Immature natural killer cell (primary cell): ENCODE results near the gene RNF141. TPM values are rescaled to one million over a fixed set of nuclear protein-coding genes. Genes with fewer than 3 reads are reported as not detected.

Source experiments
- DNase-seq, 3 donors: peaks; one replicate each; pipeline ENCODE4 v3.0.0; 2022; ENCODE audit warnings: mixed read lengths in 1 of 3
- H3K27ac Mint-ChIP-seq, 6 donors: one replicate each; pipeline ENCODE4 v1.8.0; 2020; ENCODE audit warnings: mixed read lengths in 6 of 6, mild to moderate bottlenecking in 5 of 6, inconsistent platforms in 4 of 6, moderate library complexity in 3 of 6
- H3K27me3 Mint-ChIP-seq, 3 donors: one replicate each; pipeline ENCODE4 v1.8.0; 2020 to 2021; ENCODE audit warnings: low read depth in 3 of 3, mild to moderate bottlenecking in 3 of 3, mixed read lengths in 3 of 3, moderate library complexity in 3 of 3, inconsistent platforms in 1 of 3
- H3K36me3 Mint-ChIP-seq, 3 donors: one replicate each; pipeline ENCODE4 v1.8.0; 2020; ENCODE audit warnings: mixed read lengths in 3 of 3, inconsistent platforms in 2 of 3, mild to moderate bottlenecking in 2 of 3
- H3K4me1 Mint-ChIP-seq, 2 donors: one replicate each; pipeline ENCODE4 v1.8.0; 2020; ENCODE audit warnings: inconsistent platforms in 2 of 2, mild to moderate bottlenecking in 2 of 2, mixed read lengths in 2 of 2, moderate library complexity in 1 of 2
- H3K4me3 Mint-ChIP-seq, 5 donors: one replicate each; pipeline ENCODE4 v1.8.0; 2020; ENCODE audit warnings: mild to moderate bottlenecking in 5 of 5, mixed read lengths in 5 of 5, inconsistent platforms in 3 of 5, moderate library complexity in 3 of 5
- H3K9me3 Mint-ChIP-seq, 6 donors: one replicate each; pipeline ENCODE4 v1.8.0; 2020; ENCODE audit warnings: mild to moderate bottlenecking in 6 of 6, mixed read lengths in 6 of 6, inconsistent platforms in 4 of 6, moderate library complexity in 3 of 6
- polyA plus RNA-seq, 3 donors: library from polyadenylated mRNA; unstranded; fragments of 300-500 nt; fragmentation: Illumina TruSeq; gene quantifications; one replicate each; pipeline ENCODE4 v1.2.3, GENCODE V29; 2021

The RNF141 gene
- polyA plus RNA-seq, 3 donors from 2014 or later, result 12.0 to 16.8 (median 13.0) TPM

DNA sequence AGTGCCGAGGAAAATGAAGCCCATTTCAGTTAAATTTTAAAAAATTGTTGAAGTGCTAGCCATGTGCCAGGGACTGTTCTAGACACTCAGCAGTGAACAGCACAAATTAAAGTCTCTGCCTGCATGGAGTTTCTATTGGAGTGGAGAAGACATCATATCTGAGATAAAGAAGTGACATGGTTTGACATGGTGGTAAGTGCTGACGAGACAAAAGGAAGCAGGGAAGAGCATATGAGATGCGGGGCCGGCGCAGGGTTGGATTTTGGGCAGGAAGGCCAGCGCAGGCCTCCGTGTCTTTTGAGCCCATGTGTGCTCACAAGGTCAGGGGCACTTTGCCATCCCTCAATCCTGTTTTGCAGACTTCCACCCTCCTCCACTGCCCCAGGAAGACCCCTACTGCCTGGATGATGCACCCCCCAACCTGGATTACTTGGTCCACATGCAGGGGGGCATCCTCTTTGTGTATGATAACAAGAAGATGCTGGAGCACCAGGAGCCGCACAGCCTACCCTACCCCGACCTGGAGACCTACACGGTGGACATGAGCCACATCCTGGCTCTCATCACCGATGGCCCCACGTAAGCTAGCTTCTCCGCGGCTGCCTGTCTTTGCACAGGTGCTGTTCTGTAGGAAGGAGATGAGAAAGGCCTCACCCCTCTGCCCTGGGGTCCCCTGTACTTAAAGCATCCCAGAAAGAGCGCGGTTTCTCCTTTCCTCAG is 56.4 kb downstream of the RNF141 start:
- H3K4me3 Mint-ChIP-seq, result no peak overlapping the region

GRCh38 chr11:10483584-10483983 is 57.4 kb downstream of the RNF141 start:
- Mint-ChIP-seq H3K4me1 (peaks cover 8 to 9% of the 10 kb centered on the region in 2 donors), H3K27me3 (peaks cover 0 to 2% (median 0%) of the 10 kb centered on the region in 3 donors), H3K36me3 (peaks cover 0 to 5% (median 3%) of the 10 kb centered on the region in 3 donors), H3K4me3 (no peak overlapping the region), H3K9me3 (no peaks in the 10 kb centered on the region), H3K27ac (no peak overlapping the region)
- no peak for DNase-seq

More for the DNA sequence above, 56.4 kb downstream of the RNF141 start:
- Mint-ChIP-seq H3K36me3 (peaks cover 0 to 5% (median 3%) of the 10 kb centered on the region in 3 donors), H3K9me3 (no peaks in the 10 kb centered on the region), H3K27ac (no peak overlapping the region), H3K27me3 (peaks cover 0 to 2% (median 0%) of the 10 kb centered on the region in 3 donors), H3K4me1 (peaks cover 18 to 19% of the 10 kb centered on the region in 2 donors)
- no peak for DNase-seq

DNA sequence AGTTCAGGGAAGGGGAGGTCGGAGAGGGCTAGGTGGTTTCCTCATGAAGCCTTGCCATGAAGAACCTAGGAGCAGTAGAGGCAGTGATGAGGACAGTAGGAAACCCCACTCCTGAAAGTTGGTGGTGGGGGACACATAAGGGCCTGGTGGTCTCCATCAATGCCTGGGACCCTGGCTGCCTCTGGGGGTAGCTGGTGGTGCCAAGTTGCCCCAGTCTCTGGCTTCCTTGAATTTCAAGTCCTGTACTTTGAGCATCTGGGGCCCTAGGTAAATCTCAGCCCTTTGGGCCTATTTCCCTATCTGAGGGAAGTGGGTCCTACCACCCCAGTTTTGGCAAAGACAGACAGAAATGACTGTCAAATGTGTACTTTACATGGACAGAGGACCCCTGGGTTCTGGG is 57.8 kb downstream of the RNF141 start:
- Mint-ChIP-seq H3K27ac (no peak overlapping the region), H3K36me3 (peaks cover 3 to 5% (median 3%) of the 10 kb centered on the region in 3 donors), H3K9me3 (no peaks in the 10 kb centered on the region), H3K27me3 (peaks cover 0 to 2% (median 0%) of the 10 kb centered on the region in 3 donors), H3K4me1 (peaks cover 3 to 8% of the 10 kb centered on the region in 2 donors), H3K4me3 (no peak overlapping the region)
- DNase-seq, result no peak

- Mint-ChIP-seq H3K27ac (no peak overlapping the region), H3K36me3 (peaks cover 3 to 5% (median 4%) of the 10 kb centered on the region in 3 donors), H3K27me3 (peaks cover 0 to 2% (median 0%) of the 10 kb centered on the region in 3 donors), H3K4me1 (peaks cover 6 to 15% of the 10 kb centered on the region in 2 donors), H3K9me3 (no peaks in the 10 kb centered on the region), H3K4me3 (no peak overlapping the region)
- DNase-seq, result no peak
Observed at GRCh38 chr11:10481560-10482349, 59.2 kb downstream of the RNF141 start.

- peaks cover 0 to 2% (median 0%) of the 10 kb centered on the region in 3 donors for H3K27me3 Mint-ChIP-seq
- H3K9me3 Mint-ChIP-seq, result no peaks in the 10 kb centered on the region
- H3K4me3 Mint-ChIP-seq, result no peak overlapping the region
- peaks cover 0 to 5% (median 4%) of the 10 kb centered on the region in 3 donors for H3K36me3 Mint-ChIP-seq
- H3K27ac Mint-ChIP-seq, result no peak overlapping the region
- peaks cover 11 to 21% of the 10 kb centered on the region in 2 donors for H3K4me1 Mint-ChIP-seq
- no peak for DNase-seq
Observed at GRCh38 chr11:10480760-10481159, 60.2 kb downstream of the RNF141 start.

DNA sequence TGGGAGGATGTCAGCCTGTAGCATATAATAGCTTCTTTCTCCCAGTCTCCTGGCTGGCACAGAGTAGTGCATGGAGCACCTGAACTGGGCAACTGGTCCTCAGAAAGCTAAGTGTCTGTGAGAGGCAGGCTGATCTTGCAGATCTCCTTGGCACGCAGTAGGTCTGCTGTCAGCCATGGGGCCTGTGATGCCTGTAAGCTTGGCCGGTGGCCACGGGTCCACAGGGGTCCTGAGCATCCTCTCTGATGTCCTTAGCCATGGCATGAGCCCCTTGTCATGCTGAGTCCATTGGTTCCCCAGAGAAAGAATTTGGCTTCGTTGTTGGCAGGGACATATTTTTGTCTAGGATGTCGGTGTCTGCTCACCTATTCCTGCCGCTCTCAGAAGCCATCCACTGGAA is 61.0 kb downstream of the RNF141 start:
- H3K4me1 Mint-ChIP-seq, result peaks cover 15 to 21% of the 10 kb centered on the region in 2 donors
- no peak overlapping the region for H3K4me3 Mint-ChIP-seq
- H3K27ac Mint-ChIP-seq, result no peak overlapping the region
- H3K36me3 Mint-ChIP-seq, result peaks cover 0 to 5% (median 4%) of the 10 kb centered on the region in 3 donors
- peaks cover 0 to 3% (median 0%) of the 10 kb centered on the region in 3 donors for H3K27me3 Mint-ChIP-seq
- no peak for DNase-seq
- H3K9me3 Mint-ChIP-seq, result no peaks in the 10 kb centered on the region

DNA sequence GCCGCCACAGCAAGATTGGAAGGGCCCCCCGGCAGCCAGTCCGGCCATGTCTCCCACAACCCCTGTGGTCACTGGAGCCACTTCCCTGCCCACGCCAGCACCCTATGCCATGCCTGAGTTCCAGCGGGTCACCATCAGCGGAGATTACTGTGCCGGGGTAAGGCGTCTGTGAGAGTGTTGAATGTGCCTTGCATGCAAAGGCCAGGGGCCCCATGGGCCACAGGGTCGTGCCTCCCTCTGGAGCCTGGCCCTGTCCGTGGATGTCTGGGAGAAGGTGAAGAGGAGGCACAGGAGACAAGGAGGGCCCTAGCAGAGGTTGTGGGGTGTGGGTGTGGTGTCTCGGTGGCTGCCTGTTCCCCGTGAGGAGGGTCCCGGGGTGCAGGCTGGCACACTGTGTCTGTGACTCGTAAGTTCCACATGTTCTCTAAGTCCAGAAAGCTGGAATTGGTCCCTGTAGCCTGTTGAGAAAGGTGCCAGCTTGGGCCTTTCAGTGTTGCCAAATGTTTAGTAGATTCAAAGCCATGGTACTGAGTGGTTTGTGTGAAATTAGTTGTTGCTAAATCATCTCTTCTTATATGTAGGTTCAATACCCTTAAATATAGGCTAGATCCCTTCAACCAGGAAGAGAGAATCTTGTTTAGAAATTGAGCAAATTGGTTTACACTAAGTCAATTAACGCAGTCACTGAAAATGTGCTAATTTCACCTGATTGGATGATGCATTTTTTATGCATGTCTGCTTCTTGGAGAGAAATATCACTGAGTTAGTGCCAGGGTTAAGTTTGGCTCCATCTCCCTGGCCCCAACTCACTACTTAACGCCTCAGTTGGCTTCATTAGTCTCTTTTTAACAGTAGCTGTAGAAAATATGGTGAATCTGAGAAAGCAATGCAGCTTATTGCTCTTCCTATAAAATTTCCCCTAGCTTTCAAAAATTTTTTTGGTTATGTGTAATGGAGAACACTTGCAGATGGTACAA is 62.1 kb downstream of the RNF141 start:
- Mint-ChIP-seq H3K36me3 (peaks cover 0 to 4% (median 0%) of the 10 kb centered on the region in 3 donors), H3K9me3 (no peaks in the 10 kb centered on the region), H3K4me1 (peaks cover 16 to 21% of the 10 kb centered on the region in 2 donors), H3K4me3 (no peak overlapping the region), H3K27me3 (peaks cover 0 to 1% (median under 1%) of the 10 kb centered on the region in 3 donors), H3K27ac (peak overlapping the region in 1 of 6 donors; percentile 56)
- DNase-seq, result no peak

- Mint-ChIP-seq H3K9me3 (no peaks in the 10 kb centered on the region), H3K36me3 (peaks cover 0 to 4% (median 0%) of the 10 kb centered on the region in 3 donors), H3K4me3 (no peak overlapping the region), H3K27me3 (peaks cover 0 to 4% (median 1%) of the 10 kb centered on the region in 3 donors), H3K4me1 (peaks cover 21 to 28% of the 10 kb centered on the region in 2 donors), H3K27ac (peak overlapping the region in 1 of 6 donors; percentile 56)
- DNase-seq, result no peak
Observed at GRCh38 chr11:10478066-10478465, 62.9 kb downstream of the RNF141 start.

DNA sequence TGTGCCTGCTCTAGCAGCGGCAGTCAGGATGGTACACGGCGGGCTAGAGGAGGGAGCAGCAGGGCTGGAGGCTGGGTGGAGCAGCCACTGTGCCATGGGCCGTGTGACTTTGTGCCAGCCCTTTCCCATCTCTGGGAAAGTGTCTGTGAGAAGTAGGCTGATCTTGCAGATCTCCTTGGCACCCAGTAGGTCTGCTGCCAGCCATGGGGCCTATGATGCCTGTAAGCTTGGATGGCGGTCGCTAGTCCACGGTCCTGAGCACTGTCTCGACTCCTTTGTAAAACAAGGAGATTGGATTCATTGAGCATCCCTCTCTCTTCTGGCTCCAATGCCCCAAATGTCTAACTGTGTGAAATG is 63.3 kb downstream of the RNF141 start:
- Mint-ChIP-seq H3K4me1 (peaks cover 24 to 32% of the 10 kb centered on the region in 2 donors), H3K36me3 (peaks cover 0 to 4% (median 0%) of the 10 kb centered on the region in 3 donors), H3K27me3 (peaks cover 0 to 4% (median 1%) of the 10 kb centered on the region in 3 donors), H3K9me3 (no peaks in the 10 kb centered on the region), H3K4me3 (no peak overlapping the region), H3K27ac (peak overlapping the region in 1 of 6 donors; percentile 56)
- DNase-seq, result no peak

- peak in 1 of 3 donors; percentile 7 for DNase-seq
Observed at GRCh38 chr11:10476927-10477689, 63.9 kb downstream of the RNF141 start.

DNA sequence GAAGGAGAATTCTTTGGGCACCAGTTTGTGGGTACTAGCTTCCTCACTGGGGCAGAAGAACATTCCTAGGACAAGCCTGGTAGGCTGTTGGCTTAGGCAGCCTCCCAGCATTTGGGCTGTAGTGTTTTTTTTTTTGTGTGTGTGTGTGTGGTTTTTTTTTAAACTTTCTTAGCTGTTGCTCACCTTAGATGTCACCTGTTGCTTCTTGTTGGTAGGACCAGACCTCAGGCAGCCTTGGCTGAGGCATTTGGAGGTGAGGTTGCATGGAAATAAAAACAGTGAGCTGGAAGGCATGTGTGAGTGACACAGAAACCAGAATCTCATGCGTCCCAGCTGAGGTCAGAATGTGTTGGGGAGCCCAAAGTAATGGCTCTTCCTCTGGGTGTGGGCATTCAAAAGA is 64.6 kb downstream of the RNF141 start:
- no peak overlapping the region for H3K4me3 Mint-ChIP-seq
- H3K9me3 Mint-ChIP-seq, result no peaks in the 10 kb centered on the region
- DNase-seq, result no peak
- H3K27ac Mint-ChIP-seq, result no peak overlapping the region
- peaks cover 0 to 4% (median 0%) of the 10 kb centered on the region in 3 donors for H3K36me3 Mint-ChIP-seq
- peaks cover 0 to 4% (median 1%) of the 10 kb centered on the region in 3 donors for H3K27me3 Mint-ChIP-seq
- H3K4me1 Mint-ChIP-seq, result peaks cover 26 to 35% of the 10 kb centered on the region in 2 donors

More at GRCh38 chr11:10476927-10477689, 63.9 kb downstream of the RNF141 start:
- H3K27me3 Mint-ChIP-seq, result peaks cover 0 to 4% (median 1%) of the 10 kb centered on the region in 3 donors
- H3K27ac Mint-ChIP-seq, result peak overlapping the region in 5 of 6 donors; percentile 33 to 77 (median 40)
- no peaks in the 10 kb centered on the region for H3K9me3 Mint-ChIP-seq
- H3K4me1 Mint-ChIP-seq, result peaks cover 26 to 35% of the 10 kb centered on the region in 2 donors
- peaks cover 0 to 4% (median 0%) of the 10 kb centered on the region in 3 donors for H3K36me3 Mint-ChIP-seq
- no peak overlapping the region for H3K4me3 Mint-ChIP-seq

- H3K9me3 Mint-ChIP-seq, result peaks cover 0 to 2% (median 0%) of the 10 kb centered on the region in 6 donors
Observed at GRCh38 chr11:10474551-10474950, 66.4 kb downstream of the RNF141 start.

More at GRCh38 chr11:10474551-10474950, 66.4 kb downstream of the RNF141 start:
- Mint-ChIP-seq H3K36me3 (peaks cover 0 to 4% (median 0%) of the 10 kb centered on the region in 3 donors), H3K27me3 (peaks cover 0 to 4% (median 4%) of the 10 kb centered on the region in 3 donors), H3K27ac (no peak overlapping the region), H3K4me3 (no peak overlapping the region), H3K4me1 (peaks cover 26 to 35% of the 10 kb centered on the region in 2 donors)
- DNase-seq, result no peak
